Tibial nerve (tissue), 4 donors: Measurements from ENCODE around the gene CFAP43.

Experiments used
- CTCF ChIP-seq, 5 experiments: fragments of 200-600 bp in 3 of 5; fragments of 450-650 bp in 2 of 5; sonication (generic) in 3 of 5; IDR thresholded peaks; one replicate each; pipeline ENCODE4 v1.5.1; 2016 to 2019; ENCODE audit warnings: antibody characterized with exemption in 5 of 5, mild to moderate bottlenecking in 3 of 5, moderate library complexity in 2 of 5
- EP300 ChIP-seq, 2 donors: sonication (generic); formaldehyde crosslinking; IDR thresholded peaks; one replicate each; pipeline ENCODE4 v1.6.1; 2017; ENCODE audit warnings: antibody characterized with exemption in 2 of 2, mild to moderate bottlenecking in 1 of 2
- POLR2A ChIP-seq, 2 donors: fragments of 450-650 bp; IDR thresholded peaks; one replicate each; pipeline ENCODE4 v1.6.1; 2017; ENCODE audit warnings: antibody characterized with exemption in 2 of 2, mild to moderate bottlenecking in 2 of 2, moderate library complexity in 2 of 2

GRCh38 chr10:104253606-104254410 is 21.6 kb upstream of the CFAP43 start:
- TF ChIP-seq CTCF (IDR thresholded peaks at IDR 0.05) = no peak
- TF ChIP-seq EP300 (IDR thresholded peaks at IDR 0.05) = no peak
- no peak for TF ChIP-seq POLR2A (IDR thresholded peaks at IDR 0.05)
